Activated naive CD8-positive, alpha-beta T cell treated with anti-CD3 and anti-CD28 coated beads, Interleukin-2, amount 10 ng/mL, durations not matched to agents 7 days and 5 days (primary cell): ENCODE data around the gene PIGT. TPM values are rescaled to one million over a fixed set of nuclear protein-coding genes. Genes with fewer than 3 reads are reported as not detected.

Source experiments
- ATAC-seq: fragments of 150-1000 bp; cut with Tn5 transposase; one replicate; pipeline ENCODE4 v1.10.0; 2021; ENCODE audit warnings: low read depth, moderate library complexity
- POLR2A ChIA-PET: fragments of 350-600 bp; sonication (Branson Sonifier 250); formaldehyde crosslinking; loops from one replicate; lab custom pipeline; 2021; ENCODE audit warnings: antibody characterized with exemption; lab: Charles Lee
- DNase-seq: peaks from one replicate; pipeline ENCODE4 v3.0.0; 2021
- H3K27ac Mint-ChIP-seq: one replicate; pipeline ENCODE4 v1.8.0; 2022; ENCODE audit warnings: mild to moderate bottlenecking, mixed read lengths
- H3K27me3 Mint-ChIP-seq: one replicate; pipeline ENCODE4 v1.8.0; 2022; ENCODE audit warnings: mild to moderate bottlenecking, moderate library complexity, mixed read lengths
- H3K36me3 Mint-ChIP-seq: one replicate; pipeline ENCODE4 v1.8.0; 2021; ENCODE audit warnings: mild to moderate bottlenecking, mixed read lengths
- H3K4me1 Mint-ChIP-seq: one replicate; pipeline ENCODE4 v1.8.0; 2021; ENCODE audit warnings: mixed read lengths
- H3K4me3 Mint-ChIP-seq: one replicate; pipeline ENCODE4 v1.8.0; 2022; ENCODE audit warnings: mild to moderate bottlenecking, moderate library complexity, mixed read lengths
- H3K9me3 Mint-ChIP-seq: one replicate; pipeline ENCODE4 v1.8.0; 2021; ENCODE audit warnings: mixed read lengths
- total RNA-seq, 2 experiments: library from RNA; stranded (reverse); gene quantifications; one replicate each; pipeline ENCODE4 v1.2.3, GENCODE V29; 2021

The PIGT gene
- total RNA-seq, 2 experiments from 2014 or later = 64.9 to 72.7 TPM

DNA sequence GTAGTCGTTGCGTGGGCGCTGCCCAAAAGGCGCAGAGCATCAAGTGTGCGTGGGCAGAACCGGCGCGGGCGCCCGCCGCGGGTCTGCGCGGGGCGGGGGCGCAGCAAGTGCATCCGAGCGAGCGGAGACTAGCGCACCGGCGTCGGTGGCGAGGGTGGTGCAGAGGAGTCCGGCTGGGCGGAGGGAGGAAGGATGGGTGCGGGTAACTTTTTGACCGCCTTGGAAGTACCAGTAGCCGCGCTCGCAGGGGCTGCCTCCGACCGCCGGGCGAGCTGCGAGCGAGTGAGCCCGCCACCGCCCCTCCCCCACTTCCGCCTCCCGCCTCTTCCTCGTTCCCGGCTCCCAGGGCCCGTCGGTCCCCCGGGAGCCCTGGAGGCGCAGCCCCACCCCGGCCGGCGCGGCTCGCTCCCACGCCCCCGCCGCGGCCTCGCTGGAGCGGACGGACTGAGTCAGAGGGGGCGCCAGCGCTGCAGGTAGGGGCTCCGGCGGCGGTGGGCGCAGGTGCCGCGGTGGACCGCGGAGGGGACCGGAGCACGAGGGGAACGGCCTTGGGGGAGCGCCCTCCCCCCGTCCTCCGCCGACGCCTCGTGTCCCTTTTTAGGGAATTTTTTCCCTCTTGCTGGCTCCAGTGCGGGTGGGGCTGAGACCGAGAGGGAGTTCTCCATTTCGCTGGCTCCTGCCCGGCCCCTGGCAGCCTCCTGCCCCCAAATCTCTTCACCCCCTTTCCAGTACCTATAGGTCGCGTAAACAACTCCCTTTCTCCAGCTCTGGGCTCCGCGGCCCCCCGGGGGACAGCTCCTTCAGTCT is 9.5 kb upstream of the PIGT start:
- Mint-ChIP-seq H3K4me3 (peak overlapping the region; percentile 83), H3K9me3 (peaks cover 9% of the 10 kb centered on the region), H3K36me3 (peaks cover 13% of the 10 kb centered on the region), H3K27ac (peak overlapping the region; percentile 77), H3K4me1 (peaks cover 10% of the 10 kb centered on the region), H3K27me3 (peaks cover 15% of the 10 kb centered on the region)
- POLR2A ChIA-PET = interaction anchor here (1.9 to 2.8 kb wide), 2 partner anchors 10 to 32 kb away, joined by 20 to 23 read pairs; partner anchors contain the start of gene PIGT
- DNase-seq (peak; percentile 63), ATAC-seq (peak; percentile 62)

DNA sequence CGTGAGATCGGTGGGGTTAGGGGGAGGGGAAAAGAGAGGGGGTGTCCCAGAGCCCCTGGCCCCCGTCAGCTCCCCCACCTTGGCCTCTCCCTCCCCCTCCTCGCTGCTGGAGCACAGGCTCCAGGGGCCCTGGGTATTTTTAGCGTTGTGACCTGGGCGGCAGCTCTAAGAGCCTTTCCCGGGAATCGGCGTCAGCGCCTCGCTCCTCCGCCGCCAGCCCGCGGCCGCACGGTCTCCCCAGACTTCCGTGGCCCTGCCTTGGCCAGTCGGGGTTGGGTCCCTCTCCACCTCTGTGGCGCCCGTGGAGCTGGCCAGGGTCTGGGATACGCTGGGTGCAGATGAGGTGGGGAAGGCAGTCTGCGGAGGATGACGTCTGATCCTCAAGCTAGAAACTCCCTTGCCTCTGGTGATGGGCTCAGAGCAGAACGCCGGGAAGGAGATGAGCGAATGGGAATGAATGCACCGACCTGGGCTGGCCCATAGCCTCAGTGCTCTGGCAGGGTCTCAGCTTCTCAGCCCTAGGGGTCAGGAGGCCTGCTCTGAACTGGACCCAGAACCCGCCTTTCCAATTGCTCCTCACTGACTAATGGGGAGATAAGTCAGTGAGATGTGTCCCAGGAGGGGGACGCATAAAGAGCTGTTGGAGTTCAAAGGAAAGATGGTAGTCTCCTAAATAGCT is 8.7 kb upstream of the PIGT start:
- Mint-ChIP-seq H3K27me3 (peaks cover 15% of the 10 kb centered on the region), H3K36me3 (peaks cover 6% of the 10 kb centered on the region), H3K4me3 (peak overlapping the region; percentile 83), H3K27ac (no peak overlapping the region), H3K9me3 (peaks cover 3% of the 10 kb centered on the region), H3K4me1 (peaks cover 10% of the 10 kb centered on the region)
- DNase-seq (peak; percentile 45), ATAC-seq (peak; percentile 11)
- POLR2A ChIA-PET = interaction anchor here (1.2 to 2.8 kb wide), 3 partner anchors 9 to 33 kb away, joined by 3 to 23 read pairs (median 20); partner anchors contain the start of gene PIGT

DNA sequence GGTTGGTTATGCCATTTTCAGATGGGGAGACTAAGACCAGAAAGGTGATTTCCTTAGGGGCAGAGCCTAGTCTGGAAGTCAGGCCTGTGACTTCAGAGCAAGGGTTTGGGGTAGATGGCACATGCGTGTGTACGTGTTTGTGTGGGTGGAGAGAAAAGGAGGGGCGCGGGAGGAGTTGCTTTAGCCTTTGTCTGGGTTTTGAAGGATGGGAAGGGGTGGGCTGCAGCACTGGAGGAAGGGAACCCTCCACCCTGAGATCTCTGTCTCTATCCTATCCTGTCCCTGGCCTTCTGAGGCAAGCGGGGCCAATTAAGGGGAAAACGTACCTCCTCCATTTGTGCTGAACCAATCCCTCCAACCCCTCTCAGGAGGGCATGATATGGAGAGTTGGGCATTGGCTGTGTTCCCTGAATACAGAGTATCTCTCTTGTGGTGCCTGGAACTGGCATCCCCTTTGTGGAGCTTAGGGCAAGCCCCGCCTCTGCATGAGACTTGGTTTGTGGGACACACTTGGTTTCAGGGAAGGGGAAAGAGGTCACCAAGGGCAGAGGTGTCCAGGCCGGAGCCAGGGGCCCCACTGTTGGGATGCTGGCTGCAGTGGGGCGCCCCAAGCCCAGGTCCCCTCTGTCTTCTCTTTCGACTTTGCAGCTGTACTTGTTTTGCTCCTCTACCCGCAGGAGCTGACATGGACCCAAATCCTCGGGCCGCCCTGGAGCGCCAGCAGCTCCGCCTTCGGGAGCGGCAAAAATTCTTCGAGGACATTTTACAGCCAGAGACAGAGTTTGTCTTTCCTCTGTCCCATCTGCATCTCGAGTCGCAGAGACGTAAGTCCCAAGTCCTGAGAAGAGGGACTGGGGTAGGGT is 7.9 kb upstream of the PIGT start, which contains the start of gene DBNDD2:
DBNDD2 (plus strand) TSS at position 507 of the 863 bp plus-strand sequence; CDS start at position 686, 179 bp downstream.
- ATAC-seq (no peak), DNase-seq (no peak)
- Mint-ChIP-seq H3K9me3 (no peaks in the 10 kb centered on the region), H3K27ac (no peak within 1 kb of the TSS), H3K27me3 (peaks cover 15% of the 10 kb centered on the region), H3K4me1 (peaks cover 10% of the 10 kb centered on the region), H3K36me3 (peaks cover 4% of the 10 kb centered on the region), H3K4me3 (peak within 1 kb of the TSS; percentile 83)
- POLR2A ChIA-PET = interaction anchor here (1.2 to 2.8 kb wide), 3 partner anchors 8 to 34 kb away, joined by 3 to 23 read pairs (median 20); partner anchors contain the start of gene PIGT

- Mint-ChIP-seq H3K27me3 (peaks cover 15% of the 10 kb centered on the region), H3K27ac (no peak overlapping the region), H3K9me3 (no peaks in the 10 kb centered on the region), H3K4me1 (peaks cover 10% of the 10 kb centered on the region), H3K36me3 (peaks cover 2% of the 10 kb centered on the region), H3K4me3 (no peak overlapping the region)
- no peak for DNase-seq
- POLR2A ChIA-PET = no interaction called here
- no peak for ATAC-seq
Measured at GRCh38 chr20:45408646-45409213, 7.2 kb upstream of the PIGT start.

- H3K9me3 Mint-ChIP-seq = no peaks in the 10 kb centered on the region
- ATAC-seq = no peak
- H3K27ac Mint-ChIP-seq = no peak overlapping the region
- peaks cover 9% of the 10 kb centered on the region for H3K27me3 Mint-ChIP-seq
- DNase-seq = no peak
- POLR2A ChIA-PET = interaction anchor here (1.3 kb wide), 1 partner anchor 35 kb away, joined by 3 read pairs; no protein-coding TSS in a partner anchor
- peaks cover 9% of the 10 kb centered on the region for H3K4me1 Mint-ChIP-seq
- H3K36me3 Mint-ChIP-seq = peaks cover 2% of the 10 kb centered on the region
- no peak overlapping the region for H3K4me3 Mint-ChIP-seq
Measured at GRCh38 chr20:45409521-45410272, 6.2 kb upstream of the PIGT start.

- no peak overlapping the region for H3K4me3 Mint-ChIP-seq
- ATAC-seq = no peak
- no peak for DNase-seq
- no peak overlapping the region for H3K27ac Mint-ChIP-seq
- no peaks in the 10 kb centered on the region for H3K27me3 Mint-ChIP-seq
- POLR2A ChIA-PET = interaction anchor here (1.3 kb wide), 1 partner anchor 37 kb away, joined by 3 read pairs; no protein-coding TSS in a partner anchor
- no peaks in the 10 kb centered on the region for H3K9me3 Mint-ChIP-seq
- H3K36me3 Mint-ChIP-seq = peaks cover 2% of the 10 kb centered on the region
- H3K4me1 Mint-ChIP-seq = peaks cover 12% of the 10 kb centered on the region
Measured at GRCh38 chr20:45410887-45411286, 5.1 kb upstream of the PIGT start.

DNA sequence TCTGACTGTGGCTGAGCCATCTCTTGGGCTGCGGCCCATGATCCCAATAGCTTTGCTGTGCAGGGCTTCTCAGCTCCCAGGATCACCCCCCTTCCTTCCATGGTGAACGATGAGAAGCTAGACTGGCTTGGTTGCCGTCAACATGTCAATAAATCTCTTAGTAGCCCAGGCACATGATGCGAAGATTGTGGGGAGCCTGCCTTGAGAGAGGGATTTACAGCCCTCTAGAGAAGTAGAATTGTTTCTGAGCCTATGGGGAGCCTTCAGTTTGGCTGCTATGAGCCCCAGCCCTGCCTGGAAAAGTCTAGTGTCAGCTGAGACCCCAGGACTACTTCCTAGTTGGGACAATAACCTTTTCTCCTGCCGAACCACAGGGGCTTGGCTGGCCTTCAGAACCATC is 3.3 kb upstream of the PIGT start:
- no peak overlapping the region for H3K4me3 Mint-ChIP-seq
- ATAC-seq (no peak), DNase-seq (no peak)
- H3K9me3 Mint-ChIP-seq = no peaks in the 10 kb centered on the region
- H3K4me1 Mint-ChIP-seq = peaks cover 19% of the 10 kb centered on the region
- POLR2A ChIA-PET = interaction anchor here (0.6 to 1.9 kb wide), 2 partner anchors 35 to 39 kb away, joined by 3 to 7 read pairs; no protein-coding TSS in a partner anchor
- no peaks in the 10 kb centered on the region for H3K27me3 Mint-ChIP-seq
- peaks cover 2% of the 10 kb centered on the region for H3K36me3 Mint-ChIP-seq
- H3K27ac Mint-ChIP-seq = no peak overlapping the region

DNA sequence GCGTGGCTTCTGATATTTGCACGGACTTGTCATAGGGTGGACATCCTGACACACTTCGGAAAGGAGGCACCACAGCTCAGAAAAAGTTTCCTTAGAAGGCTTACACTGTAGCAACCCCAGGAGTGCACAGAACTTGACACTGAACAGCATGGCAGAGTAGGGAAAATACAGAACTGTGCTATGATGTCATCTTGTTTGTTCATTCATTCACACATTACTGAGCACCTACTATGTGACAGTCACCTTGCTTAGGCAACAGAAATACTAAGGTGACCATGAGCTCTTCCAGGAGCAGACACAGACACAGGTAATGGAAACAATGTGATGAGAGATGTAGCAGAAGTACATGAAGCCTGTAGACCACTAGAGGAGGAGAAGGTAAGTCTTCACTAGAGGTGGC is 2.5 kb upstream of the PIGT start:
- no peak for DNase-seq
- Mint-ChIP-seq H3K4me1 (peaks cover 24% of the 10 kb centered on the region), H3K27ac (no peak overlapping the region), H3K27me3 (no peaks in the 10 kb centered on the region), H3K36me3 (peaks cover 5% of the 10 kb centered on the region), H3K4me3 (no peak overlapping the region), H3K9me3 (no peaks in the 10 kb centered on the region)
- POLR2A ChIA-PET = interaction anchor here (1.0 to 1.9 kb wide), 2 partner anchors 23 to 40 kb away, joined by 3 to 7 read pairs; no protein-coding TSS in a partner anchor
- no peak for ATAC-seq

DNA sequence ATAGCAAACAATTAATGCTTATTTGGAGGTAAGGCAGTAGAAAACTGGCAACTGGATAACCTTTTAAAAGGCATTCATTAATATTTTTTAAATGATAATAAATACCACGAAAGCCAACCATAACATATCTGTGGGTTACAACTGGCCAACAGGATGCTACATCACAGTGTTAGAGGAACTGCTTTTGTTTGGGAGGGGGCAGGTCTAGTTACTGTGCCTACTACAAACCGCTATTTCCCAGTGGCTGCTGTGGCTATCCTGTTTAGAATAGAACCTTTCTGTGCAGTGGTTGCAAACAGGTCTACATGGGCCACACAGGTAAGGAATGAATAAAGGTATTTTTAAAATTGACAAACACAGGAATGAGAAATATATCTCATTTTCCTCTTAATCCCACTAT is 976 bp downstream of the PIGT start:
- Mint-ChIP-seq H3K9me3 (no peaks in the 10 kb centered on the region), H3K27me3 (no peaks in the 10 kb centered on the region), H3K36me3 (peaks cover 11% of the 10 kb centered on the region), H3K4me1 (peaks cover 26% of the 10 kb centered on the region), H3K27ac (peak overlapping the region; percentile 90), H3K4me3 (peak overlapping the region; percentile 92)
- DNase-seq (no peak), ATAC-seq (no peak)
- POLR2A ChIA-PET = interaction anchor here (1.6 to 1.8 kb wide), 4 partner anchors 10 to 396 kb away, joined by 4 to 20 read pairs (median 12); partner anchors contain the start of gene SYS1

DNA sequence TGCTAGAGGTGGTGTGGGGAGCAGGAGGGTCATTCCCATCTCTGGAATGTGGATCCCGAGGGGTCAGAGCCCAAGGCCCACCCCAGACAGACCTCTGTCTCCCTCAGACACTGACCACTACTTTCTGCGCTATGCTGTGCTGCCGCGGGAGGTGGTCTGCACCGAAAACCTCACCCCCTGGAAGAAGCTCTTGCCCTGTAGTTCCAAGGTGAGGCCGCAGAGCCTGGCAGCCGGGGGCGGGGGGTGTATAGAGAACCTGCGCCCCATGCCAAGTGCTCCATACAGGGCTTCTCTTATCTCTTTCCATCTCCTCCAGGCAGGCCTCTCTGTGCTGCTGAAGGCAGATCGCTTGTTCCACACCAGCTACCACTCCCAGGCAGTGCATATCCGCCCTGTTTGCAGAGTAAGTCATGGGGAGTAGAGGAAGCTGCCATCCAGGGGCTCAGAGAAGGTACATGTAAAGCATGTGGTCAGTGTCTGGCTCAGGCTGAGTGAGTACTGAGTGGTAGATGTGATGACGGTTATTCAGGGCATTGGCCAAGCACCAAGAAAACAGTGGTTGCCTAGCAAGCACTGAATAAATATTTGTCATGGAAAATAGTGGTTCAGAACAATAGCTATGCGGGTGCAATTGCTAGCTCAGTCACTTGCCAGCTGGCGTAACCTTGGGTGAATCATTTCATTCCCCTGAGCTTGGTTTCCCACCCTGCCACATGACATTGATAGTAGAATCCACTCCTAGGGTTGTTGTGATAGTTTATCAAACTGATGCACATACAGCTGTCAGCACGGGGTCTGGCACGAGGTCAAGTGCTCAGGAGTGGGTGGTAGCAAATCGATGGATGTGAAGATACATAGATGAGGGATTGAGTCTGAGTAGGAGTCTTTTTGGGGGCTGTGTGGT is 3.5 kb downstream of the PIGT start:
- H3K4me1 Mint-ChIP-seq = peaks cover 26% of the 10 kb centered on the region
- ATAC-seq = no peak
- no peaks in the 10 kb centered on the region for H3K27me3 Mint-ChIP-seq
- no peak overlapping the region for H3K4me3 Mint-ChIP-seq
- no peaks in the 10 kb centered on the region for H3K9me3 Mint-ChIP-seq
- DNase-seq = no peak
- H3K27ac Mint-ChIP-seq = no peak overlapping the region
- POLR2A ChIA-PET = no interaction called here
- peaks cover 19% of the 10 kb centered on the region for H3K36me3 Mint-ChIP-seq

DNA sequence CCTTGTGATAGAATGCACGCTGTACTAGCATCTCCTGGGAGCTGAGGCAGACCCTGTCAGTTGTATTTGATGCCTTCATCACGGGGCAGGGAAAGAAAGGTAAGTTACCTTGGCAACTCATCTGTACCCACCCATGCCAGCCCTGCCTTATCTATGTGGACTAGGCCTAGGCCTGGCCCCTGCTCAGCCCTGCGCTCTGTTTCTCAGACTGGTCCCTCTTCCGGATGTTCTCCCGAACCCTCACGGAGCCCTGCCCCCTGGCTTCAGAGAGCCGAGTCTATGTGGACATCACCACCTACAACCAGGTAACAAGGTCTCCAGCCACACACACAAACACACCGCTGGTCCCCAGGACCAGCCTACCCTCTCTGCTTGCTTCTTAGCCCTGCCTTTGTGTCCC is 4.2 kb downstream of the PIGT start:
- peaks cover 24% of the 10 kb centered on the region for H3K4me1 Mint-ChIP-seq
- H3K27me3 Mint-ChIP-seq = no peaks in the 10 kb centered on the region
- no peak overlapping the region for H3K27ac Mint-ChIP-seq
- POLR2A ChIA-PET = interaction anchor here (0.9 kb wide), 1 partner anchor 13 kb away, joined by 3 read pairs; the partner anchor contains the start of gene DBNDD2
- H3K9me3 Mint-ChIP-seq = no peaks in the 10 kb centered on the region
- no peak overlapping the region for H3K4me3 Mint-ChIP-seq
- ATAC-seq (no peak), DNase-seq (no peak)
- H3K36me3 Mint-ChIP-seq = peaks cover 22% of the 10 kb centered on the region
